ENCODE data around the gene SORBS2.

SORBS2 gene

DNA sequence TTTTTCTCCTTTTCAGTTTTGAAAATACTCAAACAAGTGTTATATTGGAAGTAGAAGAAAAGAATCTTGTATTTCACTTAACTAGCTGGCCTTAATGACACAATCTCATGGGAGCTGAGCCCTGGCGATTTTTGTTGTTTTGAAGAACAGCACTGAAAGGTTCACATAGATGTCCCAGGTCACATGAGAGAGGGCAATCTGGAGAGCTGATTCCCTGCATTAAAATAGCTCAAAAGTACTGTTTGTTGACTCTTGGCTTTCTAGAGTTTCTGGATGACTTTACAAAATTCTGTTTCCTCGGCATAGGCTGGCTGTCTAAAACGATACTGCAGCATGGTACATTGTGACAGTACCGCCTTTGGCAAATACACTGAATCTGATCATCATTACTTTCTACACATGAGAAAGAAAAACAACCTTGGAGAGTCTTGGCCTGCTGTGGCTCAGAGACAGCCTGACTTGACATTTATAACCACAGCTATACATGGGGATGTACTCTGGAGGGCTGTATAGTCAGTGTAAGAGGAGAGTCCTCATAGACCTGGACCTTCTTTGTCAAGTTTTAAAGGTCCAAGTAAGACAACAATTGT, 156.9 kb downstream of the SORBS2 start:
- Histone ChIP-seq H3K79me1 (ENCODE audit: low read length) (no peaks in the 10 kb centered on the region), H3K27me3 (ENCODE audit: insufficient read depth, low read length, poor library complexity) (no peaks in the 10 kb centered on the region), H3K56ac (ENCODE audit: low read length) (no peak overlapping the region), H2BK120ac (ENCODE audit: low read depth, low read length) (no peak overlapping the region), H3K9ac (ENCODE audit: low read length) (no peak overlapping the region), H2BK5ac (ENCODE audit: low read length) (no peak overlapping the region), H3K4me2 (ENCODE audit: low read length) (no peak overlapping the region), H3K18ac (ENCODE audit: low read length) (no peak overlapping the region), H3K4ac (ENCODE audit: low read depth, low read length) (no peak overlapping the region), H4K8ac (ENCODE audit: low read depth, low read length) (no peak overlapping the region), H4K5ac (ENCODE audit: low read length) (no peak overlapping the region), H2BK15ac (replicated peaks; ENCODE audit: low read depth) (no peak overlapping the region), H3K27ac (ENCODE audit: low read depth, low read length) (no peak overlapping the region), H3K4me3 (ENCODE audit: low read length) (no peak overlapping the region), H2AK5ac (ENCODE audit: low read length) (no peak overlapping the region), H3K79me2 (ENCODE audit: control insufficient read depth, insufficient read depth, low read length) (no peaks in the 10 kb centered on the region), H3K36me3 (ENCODE audit: control insufficient read depth, insufficient read depth, low read length) (no peaks in the 10 kb centered on the region), H3K23ac (ENCODE audit: low read length) (no peak overlapping the region), H3K4me1 (ENCODE audit: control insufficient read depth, low read depth, low read length) (peaks cover 14% of the 10 kb centered on the region)
- no peak for DNase-seq
- no CpG with 5 or more reads among the region's 4 CpGs for WGBS (ENCODE audit: extremely low coverage, insufficient coverage, low lambda C conversion rate)

DNA sequence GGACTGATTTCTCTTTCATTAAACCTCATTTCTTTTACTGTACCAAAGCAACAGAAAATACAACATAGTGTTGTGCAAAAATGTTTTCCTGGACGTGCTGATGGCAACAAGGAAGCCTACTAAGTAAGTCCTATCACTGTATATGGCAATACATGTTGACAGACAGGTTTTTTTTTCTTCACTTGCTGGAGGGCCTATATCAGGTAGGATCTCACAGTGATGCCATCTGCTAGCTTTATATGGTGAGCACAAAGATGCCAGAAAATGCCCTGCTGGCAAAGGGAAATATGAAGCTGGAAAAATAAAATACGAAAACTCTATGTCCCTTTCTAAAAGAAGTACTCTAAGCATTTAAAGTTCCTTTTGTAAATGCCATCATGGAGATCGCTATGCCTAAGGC, 157.7 kb downstream of the SORBS2 start:
- H3K23ac ChIP-seq (ENCODE audit: low read length): no peak overlapping the region
- H3K27me3 ChIP-seq (ENCODE audit: insufficient read depth, low read length, poor library complexity): no peaks in the 10 kb centered on the region
- no peaks in the 10 kb centered on the region for H3K36me3 ChIP-seq (ENCODE audit: control insufficient read depth, insufficient read depth, low read length)
- H3K79me1 ChIP-seq (ENCODE audit: low read length): no peaks in the 10 kb centered on the region
- no peak overlapping the region for H3K27ac ChIP-seq (ENCODE audit: low read depth, low read length)
- H2BK5ac ChIP-seq (ENCODE audit: low read length): no peak overlapping the region
- no peak overlapping the region for H3K4ac ChIP-seq (ENCODE audit: low read depth, low read length)
- H3K4me2 ChIP-seq (ENCODE audit: low read length): no peak overlapping the region
- H2BK120ac ChIP-seq (ENCODE audit: low read depth, low read length): no peak overlapping the region
- H4K5ac ChIP-seq (ENCODE audit: low read length): no peak overlapping the region
- H3K56ac ChIP-seq (ENCODE audit: low read length): no peak overlapping the region
- H2BK15ac ChIP-seq (replicated peaks; ENCODE audit: low read depth): no peak overlapping the region
- peaks cover 14% of the 10 kb centered on the region for H3K4me1 ChIP-seq (ENCODE audit: control insufficient read depth, low read depth, low read length)
- no peak overlapping the region for H3K4me3 ChIP-seq (ENCODE audit: low read length)
- H3K18ac ChIP-seq (ENCODE audit: low read length): no peak overlapping the region
- no peaks in the 10 kb centered on the region for H3K79me2 ChIP-seq (ENCODE audit: control insufficient read depth, insufficient read depth, low read length)
- no CpG with 5 or more reads among the region's 3 CpGs for WGBS (ENCODE audit: extremely low coverage, insufficient coverage, low lambda C conversion rate)
- no peak overlapping the region for H4K8ac ChIP-seq (ENCODE audit: low read depth, low read length)
- no peak overlapping the region for H2AK5ac ChIP-seq (ENCODE audit: low read length)
- DNase-seq: no peak
- no peak overlapping the region for H3K9ac ChIP-seq (ENCODE audit: low read length)

DNA sequence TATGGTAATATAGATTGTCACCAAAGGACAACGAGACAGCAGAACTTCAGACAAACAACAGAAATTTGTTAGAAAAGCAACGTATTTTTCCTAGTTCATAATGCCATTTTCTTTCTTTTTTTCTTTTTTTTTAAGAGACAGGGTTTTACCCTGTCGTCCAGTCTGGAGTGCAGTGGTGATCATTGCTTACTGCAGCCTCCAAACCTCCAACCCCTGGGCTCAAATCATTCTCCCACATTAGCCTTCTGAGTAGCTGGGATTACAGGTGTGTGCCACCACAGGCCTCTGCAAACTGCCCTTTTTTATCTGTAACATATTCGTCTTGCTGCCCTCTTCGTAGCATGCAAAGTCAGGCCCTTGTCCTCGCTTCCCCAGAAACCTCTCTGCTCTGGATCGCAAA, 160.1 kb downstream of the SORBS2 start:
- no peak overlapping the region for H4K5ac ChIP-seq (ENCODE audit: low read length)
- no peaks in the 10 kb centered on the region for H3K27me3 ChIP-seq (ENCODE audit: insufficient read depth, low read length, poor library complexity)
- H2AK5ac ChIP-seq (ENCODE audit: low read length): no peak overlapping the region
- H3K36me3 ChIP-seq (ENCODE audit: control insufficient read depth, insufficient read depth, low read length): no peaks in the 10 kb centered on the region
- H3K56ac ChIP-seq (ENCODE audit: low read length): peak overlapping the region; percentile 11
- H3K4me3 ChIP-seq (ENCODE audit: low read length): no peak overlapping the region
- no peak overlapping the region for H3K4me2 ChIP-seq (ENCODE audit: low read length)
- WGBS (ENCODE audit: extremely low coverage, insufficient coverage, low lambda C conversion rate): no CpG with 5 or more reads among the region's 7 CpGs
- H3K4ac ChIP-seq (ENCODE audit: low read depth, low read length): no peak overlapping the region
- no peak overlapping the region for H3K23ac ChIP-seq (ENCODE audit: low read length)
- H3K79me2 ChIP-seq (ENCODE audit: control insufficient read depth, insufficient read depth, low read length): no peaks in the 10 kb centered on the region
- no peak overlapping the region for H4K8ac ChIP-seq (ENCODE audit: low read depth, low read length)
- peaks cover 10% of the 10 kb centered on the region for H3K4me1 ChIP-seq (ENCODE audit: control insufficient read depth, low read depth, low read length)
- H3K27ac ChIP-seq (ENCODE audit: low read depth, low read length): no peak overlapping the region
- H2BK5ac ChIP-seq (ENCODE audit: low read length): no peak overlapping the region
- H2BK15ac ChIP-seq (replicated peaks; ENCODE audit: low read depth): no peak overlapping the region
- H2BK120ac ChIP-seq (ENCODE audit: low read depth, low read length): no peak overlapping the region
- H3K9ac ChIP-seq (ENCODE audit: low read length): no peak overlapping the region
- DNase-seq: no peak
- no peaks in the 10 kb centered on the region for H3K79me1 ChIP-seq (ENCODE audit: low read length)
- no peak overlapping the region for H3K18ac ChIP-seq (ENCODE audit: low read length)

DNA sequence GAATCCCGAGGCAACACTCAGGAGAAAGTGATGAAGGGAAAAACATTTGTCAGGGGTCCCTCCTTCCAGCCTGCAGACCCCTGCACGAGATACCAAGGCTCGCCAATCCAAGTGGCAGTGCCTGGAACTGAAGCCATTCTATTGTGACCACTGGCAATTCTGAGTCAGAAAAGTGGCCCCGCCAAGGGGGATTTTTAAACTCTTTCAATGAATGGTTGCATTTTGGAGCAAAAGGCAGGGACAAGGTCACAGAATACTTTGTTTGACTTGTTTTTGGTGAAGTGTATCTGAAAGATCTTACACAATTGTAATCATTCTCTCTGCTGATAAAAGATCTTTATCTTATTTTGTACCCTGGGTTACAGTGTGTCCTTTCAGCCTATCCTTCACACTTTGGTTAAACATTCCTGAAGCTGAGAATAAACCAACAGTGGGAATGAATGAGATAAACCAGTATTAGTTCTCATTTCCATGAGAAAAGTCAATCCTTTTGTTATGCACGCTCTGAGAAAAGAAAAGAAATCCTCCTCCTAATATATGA, 160.8 kb downstream of the SORBS2 start:
- H3K9ac ChIP-seq (ENCODE audit: low read length): no peak overlapping the region
- H3K4me1 ChIP-seq (ENCODE audit: control insufficient read depth, low read depth, low read length): peaks cover 8% of the 10 kb centered on the region
- no peak overlapping the region for H3K4me2 ChIP-seq (ENCODE audit: low read length)
- H2BK5ac ChIP-seq (ENCODE audit: low read length): no peak overlapping the region
- no peaks in the 10 kb centered on the region for H3K36me3 ChIP-seq (ENCODE audit: control insufficient read depth, insufficient read depth, low read length)
- no peak overlapping the region for H2BK15ac ChIP-seq (replicated peaks; ENCODE audit: low read depth)
- H2BK120ac ChIP-seq (ENCODE audit: low read depth, low read length): no peak overlapping the region
- H3K4ac ChIP-seq (ENCODE audit: low read depth, low read length): no peak overlapping the region
- H3K79me2 ChIP-seq (ENCODE audit: control insufficient read depth, insufficient read depth, low read length): no peaks in the 10 kb centered on the region
- H3K23ac ChIP-seq (ENCODE audit: low read length): no peak overlapping the region
- no peak overlapping the region for H3K56ac ChIP-seq (ENCODE audit: low read length)
- H3K4me3 ChIP-seq (ENCODE audit: low read length): no peak overlapping the region
- H3K18ac ChIP-seq (ENCODE audit: low read length): no peak overlapping the region
- DNase-seq: peak; percentile 62
- WGBS (ENCODE audit: extremely low coverage, insufficient coverage, low lambda C conversion rate): no CpG with 5 or more reads among the region's 5 CpGs
- H4K8ac ChIP-seq (ENCODE audit: low read depth, low read length): no peak overlapping the region
- H3K27me3 ChIP-seq (ENCODE audit: insufficient read depth, low read length, poor library complexity): no peaks in the 10 kb centered on the region
- H3K27ac ChIP-seq (ENCODE audit: low read depth, low read length): no peak overlapping the region
- H4K5ac ChIP-seq (ENCODE audit: low read length): no peak overlapping the region
- no peaks in the 10 kb centered on the region for H3K79me1 ChIP-seq (ENCODE audit: low read length)
- no peak overlapping the region for H2AK5ac ChIP-seq (ENCODE audit: low read length)

DNA sequence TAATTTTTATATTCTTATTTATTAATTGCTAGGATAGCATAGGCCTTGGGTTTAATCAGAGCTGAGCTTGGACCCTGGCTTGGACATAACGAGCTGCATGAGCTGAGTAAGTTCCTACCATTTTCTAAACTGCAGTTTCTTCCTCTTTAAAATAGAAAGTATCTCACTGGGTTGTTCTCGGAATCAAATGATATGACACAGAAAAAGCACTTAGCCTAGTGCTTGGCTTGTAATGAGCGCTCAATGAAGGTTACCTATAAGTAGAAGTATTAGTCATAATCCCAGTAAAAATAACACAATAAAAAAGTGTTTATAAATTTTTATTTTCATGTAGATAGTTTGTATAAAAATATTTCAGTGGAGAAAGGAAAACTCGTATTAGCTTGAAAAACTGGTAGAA, 163.4 kb downstream of the SORBS2 start:
- Histone ChIP-seq H3K18ac (ENCODE audit: low read length) (no peak overlapping the region), H3K27me3 (ENCODE audit: insufficient read depth, low read length, poor library complexity) (no peaks in the 10 kb centered on the region), H3K27ac (ENCODE audit: low read depth, low read length) (no peak overlapping the region), H4K8ac (ENCODE audit: low read depth, low read length) (no peak overlapping the region), H3K36me3 (ENCODE audit: control insufficient read depth, insufficient read depth, low read length) (no peaks in the 10 kb centered on the region), H3K4me1 (ENCODE audit: control insufficient read depth, low read depth, low read length) (peaks cover 8% of the 10 kb centered on the region), H3K4me2 (ENCODE audit: low read length) (no peak overlapping the region), H4K5ac (ENCODE audit: low read length) (no peak overlapping the region), H2BK5ac (ENCODE audit: low read length) (no peak overlapping the region), H3K79me1 (ENCODE audit: low read length) (no peaks in the 10 kb centered on the region), H3K9ac (ENCODE audit: low read length) (no peak overlapping the region), H2AK5ac (ENCODE audit: low read length) (no peak overlapping the region), H3K4ac (ENCODE audit: low read depth, low read length) (no peak overlapping the region), H3K56ac (ENCODE audit: low read length) (no peak overlapping the region), H2BK15ac (replicated peaks; ENCODE audit: low read depth) (no peak overlapping the region), H3K4me3 (ENCODE audit: low read length) (no peak overlapping the region), H3K79me2 (ENCODE audit: control insufficient read depth, insufficient read depth, low read length) (no peaks in the 10 kb centered on the region), H3K23ac (ENCODE audit: low read length) (no peak overlapping the region), H2BK120ac (ENCODE audit: low read depth, low read length) (no peak overlapping the region)
- no peak for DNase-seq
- no CpG with 5 or more reads among the region's 4 CpGs for WGBS (ENCODE audit: extremely low coverage, insufficient coverage, low lambda C conversion rate)

DNA sequence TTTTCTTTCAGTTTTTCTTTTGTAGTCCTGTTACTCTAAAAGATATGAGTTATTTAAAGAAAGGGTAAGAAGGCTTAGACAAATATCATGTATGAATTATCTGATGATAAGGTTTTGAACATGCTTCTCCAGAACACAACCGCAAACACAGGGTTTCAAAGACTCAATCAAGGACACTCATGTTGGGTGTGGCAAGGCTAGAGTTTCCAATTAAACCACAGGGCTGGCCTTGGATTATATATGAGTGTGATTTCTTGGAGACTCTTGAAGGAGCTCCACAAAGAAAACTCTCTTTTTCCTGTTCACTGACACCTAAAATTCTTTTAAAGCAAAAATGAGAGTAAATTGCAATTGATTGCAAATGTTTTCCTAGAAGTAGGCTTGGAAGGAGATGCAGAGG, 166.6 kb downstream of the SORBS2 start:
- no peaks in the 10 kb centered on the region for H3K4me1 ChIP-seq (ENCODE audit: control insufficient read depth, low read depth, low read length)
- no peak overlapping the region for H3K4ac ChIP-seq (ENCODE audit: low read depth, low read length)
- H3K79me1 ChIP-seq (ENCODE audit: low read length): no peaks in the 10 kb centered on the region
- no peak overlapping the region for H3K23ac ChIP-seq (ENCODE audit: low read length)
- H3K27me3 ChIP-seq (ENCODE audit: insufficient read depth, low read length, poor library complexity): no peaks in the 10 kb centered on the region
- DNase-seq: no peak
- H3K79me2 ChIP-seq (ENCODE audit: control insufficient read depth, insufficient read depth, low read length): no peaks in the 10 kb centered on the region
- H3K36me3 ChIP-seq (ENCODE audit: control insufficient read depth, insufficient read depth, low read length): no peaks in the 10 kb centered on the region
- no peak overlapping the region for H2BK120ac ChIP-seq (ENCODE audit: low read depth, low read length)
- H2BK5ac ChIP-seq (ENCODE audit: low read length): no peak overlapping the region
- no peak overlapping the region for H3K4me2 ChIP-seq (ENCODE audit: low read length)
- WGBS (ENCODE audit: extremely low coverage, insufficient coverage, low lambda C conversion rate): no CpG with 5 or more reads among the region's 1 CpG
- H2BK15ac ChIP-seq (replicated peaks; ENCODE audit: low read depth): no peak overlapping the region
- H3K56ac ChIP-seq (ENCODE audit: low read length): no peak overlapping the region
- H4K8ac ChIP-seq (ENCODE audit: low read depth, low read length): no peak overlapping the region
- H4K5ac ChIP-seq (ENCODE audit: low read length): no peak overlapping the region
- no peak overlapping the region for H3K9ac ChIP-seq (ENCODE audit: low read length)
- H3K27ac ChIP-seq (ENCODE audit: low read depth, low read length): no peak overlapping the region
- no peak overlapping the region for H2AK5ac ChIP-seq (ENCODE audit: low read length)
- H3K4me3 ChIP-seq (ENCODE audit: low read length): no peak overlapping the region
- H3K18ac ChIP-seq (ENCODE audit: low read length): no peak overlapping the region
